D721Med (cell line): ENCODE measurements around the gene RAP1GAP.

Experiments
- DNase-seq: peaks from one replicate; pipeline ENCODE4 v3.0.0; 2011; ENCODE audit warnings: low spot score; ENCODE audit not compliant: insufficient read length
- FAIRE-seq: peaks from 2 replicates; lab custom pipeline; 2011; peaks lifted over from hg19 to GRCh38; lab: Jason Lieb, UNC
- TF ChIP-seq, protein P1 (sequence below): IDR thresholded peaks from 2 replicates; pipeline ENCODE4 v1.5.1; 2012; ENCODE audit warnings: mild to moderate bottlenecking, control low read depth; ENCODE audit not compliant: insufficient read depth; ENCODE audit errors: missing control alignments

RAP1GAP gene

DNA sequence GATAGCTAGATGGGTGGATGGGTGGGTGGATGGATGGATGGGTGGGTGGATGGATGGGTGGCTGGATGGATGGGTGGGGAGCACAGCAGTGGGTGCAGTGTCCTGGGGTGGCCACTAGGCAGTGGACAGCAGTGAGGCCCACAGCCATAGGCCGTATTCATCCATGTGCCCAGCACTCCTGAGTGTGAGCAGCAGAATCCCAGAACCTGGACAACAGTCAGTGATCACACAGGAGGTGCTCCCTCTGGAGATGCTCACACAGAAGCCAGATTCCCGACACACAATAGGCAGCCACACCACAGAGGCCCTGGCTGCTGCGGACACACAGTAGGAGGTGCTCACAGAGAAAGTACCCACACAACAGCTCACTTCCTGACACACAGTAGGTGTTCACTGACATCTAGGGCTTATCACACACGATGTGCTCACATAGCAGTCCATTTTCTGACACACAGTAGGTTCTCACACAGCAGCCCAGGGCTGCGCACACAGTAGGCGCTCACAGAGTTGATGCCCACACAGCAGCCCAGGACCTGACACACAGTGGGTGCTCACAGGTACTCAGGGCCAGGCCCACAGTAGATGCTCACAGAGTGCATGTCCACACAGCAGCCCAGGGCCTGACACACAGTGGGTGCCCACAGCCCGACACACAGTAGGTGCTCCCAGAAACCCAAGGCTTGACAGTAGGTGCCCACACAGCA is 64.0 kb downstream of the RAP1GAP start:
- TF ChIP-seq, protein P1, sequence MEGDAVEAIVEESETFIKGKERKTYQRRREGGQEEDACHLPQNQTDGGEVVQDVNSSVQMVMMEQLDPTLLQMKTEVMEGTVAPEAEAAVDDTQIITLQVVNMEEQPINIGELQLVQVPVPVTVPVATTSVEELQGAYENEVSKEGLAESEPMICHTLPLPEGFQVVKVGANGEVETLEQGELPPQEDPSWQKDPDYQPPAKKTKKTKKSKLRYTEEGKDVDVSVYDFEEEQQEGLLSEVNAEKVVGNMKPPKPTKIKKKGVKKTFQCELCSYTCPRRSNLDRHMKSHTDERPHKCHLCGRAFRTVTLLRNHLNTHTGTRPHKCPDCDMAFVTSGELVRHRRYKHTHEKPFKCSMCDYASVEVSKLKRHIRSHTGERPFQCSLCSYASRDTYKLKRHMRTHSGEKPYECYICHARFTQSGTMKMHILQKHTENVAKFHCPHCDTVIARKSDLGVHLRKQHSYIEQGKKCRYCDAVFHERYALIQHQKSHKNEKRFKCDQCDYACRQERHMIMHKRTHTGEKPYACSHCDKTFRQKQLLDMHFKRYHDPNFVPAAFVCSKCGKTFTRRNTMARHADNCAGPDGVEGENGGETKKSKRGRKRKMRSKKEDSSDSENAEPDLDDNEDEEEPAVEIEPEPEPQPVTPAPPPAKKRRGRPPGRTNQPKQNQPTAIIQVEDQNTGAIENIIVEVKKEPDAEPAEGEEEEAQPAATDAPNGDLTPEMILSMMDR = no peak
- FAIRE-seq = no peak

GRCh38 chr1:21604208-21604957 is 64.8 kb downstream of the RAP1GAP start:
- DNase-seq = no peak
- TF ChIP-seq, protein P1 = no peak
- no peak for FAIRE-seq

More for the DNA sequence above, 64.0 kb downstream of the RAP1GAP start:
- no peak for DNase-seq

DNA sequence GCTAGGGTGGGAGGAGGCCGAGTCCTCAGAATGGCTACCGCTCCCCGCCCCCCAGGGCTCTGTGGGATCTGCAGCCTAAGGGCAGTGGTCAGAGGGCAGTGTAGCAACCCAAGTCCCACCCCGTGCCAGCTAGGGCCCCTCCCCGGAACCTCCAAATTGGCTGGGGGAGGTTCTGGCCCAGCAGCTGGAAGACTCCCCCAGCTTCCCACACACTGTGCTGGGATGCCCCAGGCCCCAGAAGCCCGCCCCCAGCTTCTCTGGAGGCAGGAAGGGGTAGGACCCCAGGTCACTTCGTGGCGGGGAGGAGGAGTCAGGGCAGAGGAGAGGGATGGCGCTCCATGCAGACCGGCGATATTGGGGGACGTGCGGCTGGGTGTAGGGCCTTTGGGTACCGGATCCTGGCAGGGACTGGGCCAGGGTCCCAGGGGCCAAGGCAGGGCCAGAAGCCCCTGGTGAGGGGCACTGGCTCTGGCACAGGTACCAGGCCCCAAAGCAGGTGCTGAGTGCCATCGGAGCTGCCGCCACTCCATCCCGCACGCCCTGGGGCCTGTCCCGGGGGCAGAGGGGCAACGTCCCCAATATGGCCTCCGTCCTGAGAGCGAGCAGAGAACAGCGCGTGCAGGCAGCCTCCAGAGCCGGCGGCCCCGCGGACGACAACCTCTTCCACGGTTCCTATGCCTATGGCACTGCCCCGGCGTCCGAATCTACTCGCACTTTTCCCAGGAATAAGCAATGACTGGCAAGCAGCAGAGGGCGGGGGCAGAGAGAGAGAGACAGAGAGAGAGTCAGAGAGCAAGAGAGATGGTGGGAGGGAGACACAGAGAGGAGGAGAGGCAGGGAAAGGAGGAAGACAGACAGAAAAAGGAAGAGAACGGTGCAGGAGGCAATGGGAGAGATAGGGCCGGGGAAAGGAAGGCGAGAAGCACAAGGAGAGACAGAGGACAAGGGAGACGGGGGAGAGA is 65.7 kb downstream of the RAP1GAP start:
- FAIRE-seq (no peak), DNase-seq (no peak)
- TF ChIP-seq, protein P1 = no peak

- TF ChIP-seq, protein P1 = no peak
- no peak for DNase-seq
These were observed 67.7 kb downstream of the RAP1GAP start for GRCh38 chr1:21601278-21602048.

GRCh38 chr1:21599402-21599801 is 69.8 kb downstream of the RAP1GAP start:
- TF ChIP-seq, protein P1 = no peak
- no peak for FAIRE-seq
- no peak for DNase-seq

More at GRCh38 chr1:21601278-21602048, 67.7 kb downstream of the RAP1GAP start:
- no peak for FAIRE-seq

DNA sequence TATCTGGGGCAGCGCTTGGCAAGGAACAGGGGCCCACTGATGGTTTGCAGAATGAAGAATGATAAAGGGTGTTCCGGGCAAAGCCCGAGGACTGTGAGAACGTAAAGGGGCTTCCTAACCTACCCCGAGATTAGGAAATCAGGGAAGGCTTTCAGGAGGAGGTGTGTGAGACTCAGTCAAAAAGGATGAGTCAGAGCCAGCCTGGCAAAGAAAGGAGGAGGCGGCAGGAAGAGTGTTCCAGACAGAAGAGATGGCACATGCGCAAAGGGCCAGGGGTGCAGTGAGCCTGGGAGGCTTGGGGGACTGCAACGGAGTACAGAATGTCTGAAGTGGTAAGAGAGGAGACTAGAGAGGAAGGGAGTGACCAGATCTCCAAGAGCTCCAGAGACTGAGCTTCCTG is 70.3 kb downstream of the RAP1GAP start:
- TF ChIP-seq, protein P1 = no peak
- no peak for FAIRE-seq

More for the DNA sequence above, 70.3 kb downstream of the RAP1GAP start:
- DNase-seq = no peak
